GM23338 (cell line): Measurements from ENCODE around the gene FGGY. TPM values are rescaled to one million over a fixed set of nuclear protein-coding genes. Genes with fewer than 3 reads are reported as not detected.
"Not testable (repeated sequence)": the region's sequence is repeated elsewhere in the genome, so short reads cannot be mapped to it uniquely, and the experiment has no call there.

ENCODE experiments used
- ATAC-seq: fragments of 200-7000 bp; cut with Tn5 transposase; 3 replicates; pipeline ENCODE4 v1.9.1; 2020
- DNase-seq: peaks from one replicate; pipeline ENCODE4 v3.0.0-alpha.2; 2015; ENCODE audit warnings: low spot score
- H2AFZ ChIP-seq: fragments of 200-600 bp; sonication (generic); 2 replicates; pipeline ENCODE4 v1.8.0; 2016; ENCODE audit warnings: antibody characterized with exemption, mild to moderate bottlenecking, moderate library complexity
- H3F3A ChIP-seq: fragments of 200-600 bp; sonication (generic); replicated peaks from 2 replicates; pipeline ENCODE4 v1.8.0; 2017; ENCODE audit warnings: antibody characterized with exemption, mixed run types, low read depth
- H3K27ac ChIP-seq: fragments of 200-600 bp; sonication (generic); 2 replicates; pipeline ENCODE4 v1.6.1; 2016; ENCODE audit warnings: low read depth
- H3K27me3 ChIP-seq: fragments of 200-600 bp; sonication (generic); 2 replicates; pipeline ENCODE4 v1.8.0; 2016; ENCODE audit warnings: mild to moderate bottlenecking, mixed run types, moderate library complexity; ENCODE audit not compliant: insufficient read depth
- H3K36me3 ChIP-seq: fragments of 200-600 bp; sonication (generic); 2 replicates; pipeline ENCODE4 v1.8.0; 2016; ENCODE audit warnings: mild to moderate bottlenecking; ENCODE audit not compliant: insufficient read depth
- H3K4me1 ChIP-seq: fragments of 200-600 bp; sonication (generic); 2 replicates; pipeline ENCODE4 v1.8.0; 2016; ENCODE audit warnings: mild to moderate bottlenecking, moderate library complexity; ENCODE audit not compliant: insufficient read depth
- H3K4me2 ChIP-seq: fragments of 200-600 bp; sonication (generic); 2 replicates; pipeline ENCODE4 v1.7.1; 2017; ENCODE audit warnings: mixed run types
- H3K4me3 ChIP-seq: fragments of 200-600 bp; sonication (generic); 2 replicates; pipeline ENCODE4 v1.6.1; 2016; ENCODE audit warnings: mixed run types
- H3K79me2 ChIP-seq: fragments of 200-600 bp; sonication (generic); replicated peaks from 2 replicates; pipeline ENCODE4 v1.8.0; 2017; ENCODE audit warnings: mild to moderate bottlenecking; ENCODE audit not compliant: insufficient read depth
- H3K9me2 ChIP-seq: fragments of 200-600 bp; sonication (generic); 2 replicates; pipeline ENCODE4 v1.8.0; 2017; ENCODE audit not compliant: insufficient read depth
- H4K20me1 ChIP-seq: fragments of 200-600 bp; sonication (generic); replicated peaks from 2 replicates; pipeline ENCODE4 v1.8.0; 2017; ENCODE audit warnings: mild to moderate bottlenecking; ENCODE audit not compliant: insufficient read depth
- H3K27ac Mint-ChIP-seq: 2 replicates; pipeline ENCODE4 v1.8.0; 2020; ENCODE audit warnings: inconsistent platforms, mild to moderate bottlenecking, moderate library complexity, mixed read lengths
- H3K27me3 Mint-ChIP-seq: 3 replicates; pipeline ENCODE4 v1.8.0; 2022; ENCODE audit warnings: low read depth, mild to moderate bottlenecking, moderate library complexity, mixed read lengths, inconsistent platforms; ENCODE audit not compliant: insufficient read depth, poor library complexity
- H3K36me3 Mint-ChIP-seq: 3 replicates; pipeline ENCODE4 v1.8.0; 2021; ENCODE audit warnings: low read depth, mild to moderate bottlenecking, inconsistent platforms, moderate library complexity, mixed read lengths
- H3K4me1 Mint-ChIP-seq: 3 replicates; pipeline ENCODE4 v1.8.0; 2020; ENCODE audit warnings: mild to moderate bottlenecking, inconsistent platforms, mixed read lengths
- H3K4me3 Mint-ChIP-seq: 3 replicates; pipeline ENCODE4 v1.8.0; 2021; ENCODE audit warnings: moderate library complexity, mild to moderate bottlenecking, inconsistent platforms, mixed read lengths
- H3K9me3 Mint-ChIP-seq: 3 replicates; pipeline ENCODE4 v1.8.0; 2020; ENCODE audit warnings: moderate library complexity, mild to moderate bottlenecking, inconsistent platforms, mixed read lengths
- CTCF ChIP-seq, 2 experiments: fragments of 200-600 bp in 1 of 2; sonication (generic) in 1 of 2; conservative IDR thresholded peaks; 2 replicates each; pipeline versions ENCODE4 v1.5.1 to v1.6.1; 2016 to 2017; ENCODE audit warnings: antibody characterized with exemption in 2 of 2, low read depth in 2 of 2, mild to moderate bottlenecking in 2 of 2, moderate library complexity in 1 of 2
- ETS1 ChIP-seq: IDR thresholded peaks from 2 replicates; pipeline ENCODE4 v1.6.1; 2016; ENCODE audit warnings: antibody characterized with exemption
- EZH2 ChIP-seq: fragments of 200-600 bp; sonication (generic); IDR thresholded peaks from one replicate; pipeline ENCODE4 v1.8.0; 2017; ENCODE audit warnings: antibody characterized with exemption, mild to moderate bottlenecking, low read depth; ENCODE audit not compliant: unreplicated experiment
- EZH2phosphoT487 ChIP-seq: fragments of 200-600 bp; sonication (generic); IDR thresholded peaks from one replicate; pipeline ENCODE4 v1.8.1; 2018; ENCODE audit warnings: antibody characterized with exemption; ENCODE audit not compliant: unreplicated experiment
- JUNB ChIP-seq: IDR thresholded peaks from one replicate; pipeline ENCODE4 v1.6.1; 2016; ENCODE audit warnings: antibody characterized with exemption; ENCODE audit not compliant: unreplicated experiment
- REST ChIP-seq: IDR thresholded peaks from one replicate; pipeline ENCODE4 v1.6.1; 2018; ENCODE audit warnings: antibody characterized with exemption; ENCODE audit not compliant: unreplicated experiment
- ZNF114 ChIP-seq: fragments of 250-450 bp; sonication (Bioruptor Pico); IDR thresholded peaks from 2 replicates; pipeline ENCODE4 v1.5.0; 2020; ENCODE audit warnings: mild to moderate bottlenecking, moderate library complexity
- ZNF331 ChIP-seq: fragments of 250-450 bp; sonication (Bioruptor Pico); IDR thresholded peaks from 2 replicates; pipeline ENCODE4 v1.5.0; 2020; ENCODE audit warnings: low read depth, mild to moderate bottlenecking, moderate library complexity
- polyA plus RNA-seq: library from polyadenylated mRNA; unstranded; fragments of >200 nt; fragmentation: Nextera tagmentation; extraction: Ambion mirVana; gene quantifications from 2 replicates; pipeline ENCODE4 v1.2.1, GENCODE V29; 2016
- total RNA-seq: library from RNA; depleted of rRNA; stranded (reverse); fragments of >200 nt; shearing (Covaris generic); gene quantifications from 2 replicates; pipeline ENCODE4 v1.2.3, GENCODE V29; 2014

The FGGY gene
- total and polyA plus RNA-seq, 2 experiments from 2014 or later: 10.9 to 21.4 TPM

- TF ChIP-seq REST: no peak
Observed at GRCh38 chr1:59457786-59458185, 160.9 kb downstream of the FGGY start (continued).

- TF ChIP-seq CTCF (conservative IDR thresholded peaks at IDR 0.05; ENCODE audit: low read depth in 2 of 2): no peak
- TF ChIP-seq ZNF114 (CRISPR knock-in tag): no peak
- TF ChIP-seq JUNB: no peak
- no peak for TF ChIP-seq REST
- no peak for TF ChIP-seq ZNF331 (CRISPR knock-in tag)
- no peak for TF ChIP-seq ETS1
- no peak for TF ChIP-seq EZH2phosphoT487
- no peak for TF ChIP-seq EZH2
- no peak overlapping the region for H3K27ac Mint-ChIP-seq
- DNase-seq: no peak
Observed at GRCh38 chr1:59458884-59459283, 162.0 kb downstream of the FGGY start.

GRCh38 chr1:59462942-59463341, 166.0 kb downstream of the FGGY start:
- not testable (repeated sequence) for H3K9me2 ChIP-seq, H3K4me1 ChIP-seq, H3K27ac Mint-ChIP-seq, H3K27me3 Mint-ChIP-seq, H3K27ac ChIP-seq, DNase-seq, H3K27me3 ChIP-seq, ATAC-seq, H3K4me2 ChIP-seq, H3K79me2 ChIP-seq, H3K4me1 Mint-ChIP-seq, H2AFZ ChIP-seq, H3K4me3 Mint-ChIP-seq, H3F3A ChIP-seq, H4K20me1 ChIP-seq, H3K4me3 ChIP-seq
- H3K36me3 ChIP-seq: peaks cover 14% of the 10 kb centered on the region
- Mint-ChIP-seq H3K9me3 (peaks cover 25% of the 10 kb centered on the region), H3K36me3 (peaks cover 23% of the 10 kb centered on the region)

More at GRCh38 chr1:59458884-59459283, 162.0 kb downstream of the FGGY start:
- H3K4me1 ChIP-seq: no peaks in the 10 kb centered on the region
- no peaks in the 10 kb centered on the region for H3K27me3 Mint-ChIP-seq
- peaks cover 25% of the 10 kb centered on the region for H3K9me3 Mint-ChIP-seq
- peaks cover 23% of the 10 kb centered on the region for H3K36me3 Mint-ChIP-seq
- H3K4me2 ChIP-seq: no peak overlapping the region
- no peaks in the 10 kb centered on the region for H3K27me3 ChIP-seq
- no peak overlapping the region for H2AFZ ChIP-seq
- no peaks in the 10 kb centered on the region for H3K4me1 Mint-ChIP-seq
- ATAC-seq: no peak
- H3K27ac ChIP-seq: no peak overlapping the region
- H3F3A ChIP-seq: no peaks in the 10 kb centered on the region
- peaks cover 14% of the 10 kb centered on the region for H3K36me3 ChIP-seq
- H4K20me1 ChIP-seq: no peaks in the 10 kb centered on the region
- H3K4me3 ChIP-seq: no peak overlapping the region
- H3K79me2 ChIP-seq: no peaks in the 10 kb centered on the region
- H3K9me2 ChIP-seq: no peaks in the 10 kb centered on the region
- H3K4me3 Mint-ChIP-seq: no peak overlapping the region

- H3F3A ChIP-seq, H3K4me3 ChIP-seq, H3K9me2 ChIP-seq, H3K4me1 Mint-ChIP-seq, H3K36me3 ChIP-seq, H3K4me2 ChIP-seq, ATAC-seq, H3K4me1 ChIP-seq, H3K4me3 Mint-ChIP-seq, H3K27ac ChIP-seq, H3K27me3 ChIP-seq, H3K27ac Mint-ChIP-seq, H3K27me3 Mint-ChIP-seq, DNase-seq, H3K36me3 Mint-ChIP-seq, H2AFZ ChIP-seq, H4K20me1 ChIP-seq, H3K79me2 ChIP-seq: not testable (repeated sequence)
- H3K9me3 Mint-ChIP-seq: peaks cover 11% of the 10 kb centered on the region
Observed at GRCh38 chr1:59465478-59465877, 168.6 kb downstream of the FGGY start.
